GM18867 (cell line): Measurements from ENCODE around the gene CLGN.
"Not testable (repeated sequence)": the region's sequence is repeated elsewhere in the genome, so short reads cannot be mapped to it uniquely, and the experiment has no call there.

Experiments
- ATAC-seq: cut with Tn5 transposase; IDR thresholded peaks from one replicate; pipeline ENCODE4 v1.9.1; 2021; ENCODE audit warnings: mild to moderate bottlenecking, moderate library complexity; ENCODE audit not compliant: unreplicated experiment

Gene CLGN

GRCh38 chr4:140427106-140427918 is at the start of gene CLGN:
TSS of gene CLGN (minus strand) at chr4:140427648. CDS start at chr4:140413078, 14,570 bp downstream.
- peak; percentile 94 for ATAC-seq

GRCh38 chr4:140472156-140472555 is 44.7 kb upstream of the CLGN start:
- no peak for ATAC-seq

DNA sequence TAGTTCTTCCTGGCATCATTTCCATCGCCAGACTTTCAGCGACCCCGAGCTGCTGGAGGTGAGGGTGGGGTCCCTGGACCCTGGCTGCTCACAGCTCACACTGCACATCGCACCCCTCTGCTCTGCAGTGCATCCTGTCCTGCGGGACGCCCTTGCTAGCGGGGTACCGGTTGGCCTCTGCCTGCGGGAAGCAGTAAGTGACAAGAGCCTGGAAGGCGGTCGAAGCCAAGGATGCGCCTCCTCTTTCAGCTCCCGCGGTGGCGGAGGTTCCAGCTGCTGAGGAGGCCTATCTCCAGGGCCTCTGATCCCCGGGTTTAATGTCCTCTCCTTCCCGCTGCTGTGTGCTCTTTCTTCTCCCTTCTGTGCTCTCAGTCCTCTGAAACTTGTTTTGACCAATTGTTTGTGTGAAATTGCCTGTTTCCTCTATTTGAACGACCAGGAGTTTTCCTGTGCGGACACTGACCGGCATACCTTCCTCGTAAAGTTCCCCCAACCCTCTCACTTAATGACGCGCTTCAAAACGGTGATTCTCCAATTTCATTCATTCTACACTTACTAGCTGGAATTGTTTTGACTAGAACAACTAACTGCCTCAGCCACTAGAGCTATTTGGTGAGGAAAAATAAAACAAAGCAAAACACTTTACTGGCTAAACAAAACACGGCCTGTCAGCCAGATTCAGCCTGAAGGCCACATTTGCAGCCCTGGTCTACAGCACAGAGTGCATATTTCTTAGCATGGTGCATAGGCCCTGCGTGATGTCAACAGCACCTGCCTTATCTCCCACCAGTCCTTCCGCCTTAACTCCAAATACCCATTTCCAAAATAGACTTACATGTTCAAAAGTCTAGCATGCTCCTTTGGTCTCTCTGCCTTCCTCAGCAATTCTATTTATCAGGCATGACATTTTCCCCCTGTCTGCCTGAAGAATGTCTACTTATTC is 42.6 kb upstream of the CLGN start:
- ATAC-seq = no peak

GRCh38 chr4:140466146-140466545 is 38.7 kb upstream of the CLGN start:
- no peak for ATAC-seq

DNA sequence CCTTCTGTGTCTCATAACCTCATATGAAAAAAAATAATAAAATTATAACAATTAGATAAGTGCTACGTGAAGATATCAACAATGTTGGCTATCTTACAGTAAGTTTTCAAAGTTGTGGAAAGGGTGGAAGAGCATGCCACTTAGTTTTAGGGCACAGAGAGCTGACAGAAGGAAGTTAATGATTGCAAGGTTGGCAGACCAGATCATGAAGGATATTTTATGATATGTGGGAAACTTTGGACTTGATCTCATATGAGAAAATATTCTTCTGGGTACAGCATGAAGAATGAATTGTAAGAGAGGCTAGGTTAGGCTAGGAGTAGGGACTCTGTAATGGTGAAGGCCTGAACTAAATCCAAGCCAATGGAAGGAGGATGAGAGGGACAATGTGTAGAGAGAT is 36.2 kb upstream of the CLGN start:
- ATAC-seq = no peak

GRCh38 chr4:140463182-140463581 is 35.7 kb upstream of the CLGN start:
- no peak for ATAC-seq

- no peak for ATAC-seq
These were observed 22.9 kb upstream of the CLGN start for GRCh38 chr4:140450352-140450751.

GRCh38 chr4:140448830-140449229 is 21.4 kb upstream of the CLGN start:
- no peak for ATAC-seq

- no peak for ATAC-seq
These were observed 20.7 kb upstream of the CLGN start for GRCh38 chr4:140448162-140448561.

GRCh38 chr4:140444347-140444746 is 16.9 kb upstream of the CLGN start:
- not testable (repeated sequence) for ATAC-seq

DNA sequence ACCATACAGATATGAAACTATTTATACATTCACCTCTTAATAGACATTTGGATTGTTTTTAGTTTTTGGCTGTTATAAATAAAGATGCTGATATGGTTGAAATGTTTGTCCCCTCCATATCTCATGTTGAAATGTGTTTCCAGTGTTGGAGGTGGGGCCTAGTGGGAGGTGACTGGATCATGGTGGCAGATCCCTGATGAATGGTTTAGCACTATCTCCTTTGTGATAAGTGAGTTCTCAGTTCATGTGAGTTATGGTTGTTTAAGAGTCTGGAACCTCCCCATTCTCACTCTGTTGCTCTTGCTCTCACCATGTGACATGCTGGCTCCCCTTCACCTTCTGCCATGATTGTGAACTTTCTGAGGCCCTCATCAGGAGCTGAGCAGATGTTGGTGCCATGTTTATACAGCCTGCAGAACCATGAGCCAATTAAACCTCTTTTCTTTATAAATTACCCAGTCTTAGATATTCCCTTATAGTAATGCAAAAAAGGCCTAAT is 12.2 kb upstream of the CLGN start:
- no peak for ATAC-seq

- ATAC-seq = no peak
These were observed 547 bp upstream of the CLGN start for GRCh38 chr4:140427919-140428471.

GRCh38 chr4:140426610-140427105 is 790 bp downstream of the CLGN start:
- no peak for ATAC-seq

- ATAC-seq = no peak
These were observed 4.3 kb downstream of the CLGN start for GRCh38 chr4:140423106-140423505.

DNA sequence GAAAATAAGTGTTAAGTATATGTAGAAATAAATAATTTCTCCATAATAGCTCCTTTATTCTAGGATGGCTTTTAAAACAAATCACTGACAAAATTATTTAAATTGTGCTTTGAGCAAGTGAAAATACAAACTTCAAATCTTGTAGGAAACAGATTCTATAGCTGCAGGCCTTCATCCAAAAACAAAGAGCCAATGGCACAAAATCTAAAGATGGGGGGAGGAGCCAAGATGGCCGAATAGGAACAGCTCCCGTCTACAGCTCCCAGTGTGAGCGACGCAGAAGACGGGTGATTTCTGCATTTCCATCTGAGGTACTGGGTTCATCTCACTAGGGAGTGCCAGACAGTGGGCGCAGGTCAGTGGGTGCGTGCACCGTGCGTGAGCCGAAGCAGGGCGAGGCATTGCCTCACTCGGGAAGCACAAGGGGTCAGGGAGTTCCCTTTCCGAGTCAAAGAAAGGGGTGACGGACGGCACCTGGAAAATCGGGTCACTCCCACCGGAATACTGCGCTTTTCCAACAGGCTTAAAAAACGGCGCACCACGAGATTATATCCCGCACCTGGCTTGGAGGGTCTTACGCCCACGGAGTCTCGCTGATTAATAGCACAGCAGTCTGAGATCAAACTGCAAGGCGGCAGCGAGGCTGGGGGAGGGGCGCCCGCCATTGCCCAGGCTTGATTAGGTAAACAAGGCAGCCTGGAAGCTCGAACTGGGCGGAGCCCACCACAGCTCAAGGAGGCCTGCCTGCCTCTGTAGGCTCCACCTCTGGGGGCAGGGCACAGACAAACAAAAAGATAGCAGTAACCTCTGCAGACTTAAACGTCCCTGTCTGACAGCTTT is 14.1 kb downstream of the CLGN start:
- not testable (repeated sequence) for ATAC-seq

- no peak for ATAC-seq
These were observed 18.5 kb downstream of the CLGN start for GRCh38 chr4:140408974-140409373.

DNA sequence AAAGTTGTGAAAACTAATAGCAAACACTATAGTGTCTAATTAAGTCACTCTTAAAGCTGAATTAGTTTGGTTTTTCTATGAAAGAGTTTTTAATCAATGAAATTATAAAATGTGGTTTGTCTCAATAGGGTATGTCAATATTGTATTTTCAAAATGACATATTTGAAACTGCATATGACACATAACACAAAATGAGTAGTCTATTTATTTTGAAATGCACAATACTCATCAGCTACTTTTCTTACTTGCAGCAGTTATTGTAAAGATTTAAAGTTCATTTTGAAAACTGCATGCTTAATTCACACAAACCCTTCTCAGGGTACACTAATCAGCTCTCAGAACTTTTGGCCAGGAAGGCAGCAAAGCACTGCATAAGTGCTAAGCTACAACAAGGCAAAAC is 21.2 kb downstream of the CLGN start:
- ATAC-seq = no peak

DNA sequence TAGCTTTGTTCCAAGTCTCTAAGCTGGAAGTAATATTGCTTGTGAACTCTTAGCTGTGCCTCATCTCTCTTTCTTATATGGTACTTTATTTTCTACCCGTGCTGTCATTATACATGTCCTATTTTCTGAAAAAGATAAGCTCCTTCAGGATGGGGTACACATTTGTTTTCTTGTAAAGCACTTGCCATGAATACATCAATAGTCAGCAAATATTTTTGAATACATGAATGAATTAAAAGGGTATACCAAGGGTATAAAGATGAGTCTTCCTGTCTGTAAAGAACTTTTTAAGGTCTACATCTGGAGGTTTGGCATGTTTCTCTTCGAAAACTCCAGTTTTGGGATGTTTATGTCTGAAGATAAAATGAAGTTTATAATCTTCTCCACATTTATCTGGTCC is 27.3 kb downstream of the CLGN start:
- no peak for ATAC-seq

GRCh38 chr4:140395668-140396067 is 31.8 kb downstream of the CLGN start:
- no peak for ATAC-seq

DNA sequence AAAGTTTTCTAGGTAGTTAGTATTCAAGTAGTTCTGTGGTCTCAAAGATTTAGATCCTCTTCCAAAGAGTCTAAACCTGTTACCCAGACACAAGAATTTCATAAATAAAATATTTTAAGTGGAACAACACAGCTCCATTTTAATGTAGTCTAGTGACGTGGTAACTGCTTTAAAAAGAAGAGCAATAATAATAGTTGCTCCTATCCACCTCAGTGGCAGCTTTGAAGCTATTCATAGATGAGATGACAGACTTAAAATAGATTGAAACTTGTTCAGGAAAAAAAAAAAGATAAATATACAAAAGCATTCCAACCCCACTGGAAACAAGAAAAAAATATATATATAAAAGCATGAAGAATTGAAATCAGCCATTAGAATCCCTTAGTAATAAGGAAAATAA is 39.4 kb downstream of the CLGN start:
- no peak for ATAC-seq
